Measurements from ENCODE around the gene PLCD3. TPM values are rescaled to one million over a fixed set of nuclear protein-coding genes. Genes with fewer than 3 reads are reported as not detected.

The PLCD3 gene
- total RNA-seq, 6 experiments from 2014 or later, result 77.2 to 112 (median 83.8) TPM

- H3K36me3 Mint-ChIP-seq (ENCODE audit: low read depth), result no peaks in the 10 kb centered on the region
- H3K27ac Mint-ChIP-seq, result peak within 1 kb of the TSS; percentile 68
- peak; percentile 100 for TF ChIP-seq CTCF (IDR thresholded peaks at IDR 0.05)
- peak within 1 kb of the TSS; percentile 88 for H3K4me3 Mint-ChIP-seq
- H3K9me3 Mint-ChIP-seq, result no peaks in the 10 kb centered on the region
- peak; percentile 96 for DNase-seq
- H3K4me1 Mint-ChIP-seq (ENCODE audit: low read depth), result peaks cover 24% of the 10 kb centered on the region
- H3K27me3 Mint-ChIP-seq (ENCODE audit: insufficient read depth), result peaks cover 1% of the 10 kb centered on the region; the same call in 1 of the 2 replicates
These were observed 3.1 kb upstream of the PLCD3 start, which contains the start of gene ACBD4 for GRCh38 chr17:45135192-45135977. TSS of gene ACBD4 (plus strand) at chr17:45135687. CDS start at chr17:45136145, 458 bp downstream.

- Mint-ChIP-seq H3K9me3 (no peaks in the 10 kb centered on the region), H3K4me3 (peak overlapping the region; percentile 92), H3K36me3 (ENCODE audit: low read depth) (no peaks in the 10 kb centered on the region), H3K27me3 (ENCODE audit: insufficient read depth) (no peaks in the 10 kb centered on the region), H3K4me1 (ENCODE audit: low read depth) (peaks cover 50% of the 10 kb centered on the region), H3K27ac (peak overlapping the region; percentile 94)
- DNase-seq, result peak; percentile 77
- TF ChIP-seq CTCF (IDR thresholded peaks at IDR 0.05), result peak; percentile 82
These were observed 503 bp upstream of the PLCD3 start for GRCh38 chr17:45132572-45133463.

- H3K36me3 Mint-ChIP-seq (ENCODE audit: low read depth), result no peaks in the 10 kb centered on the region
- H3K27me3 Mint-ChIP-seq (ENCODE audit: insufficient read depth), result no peaks in the 10 kb centered on the region
- H3K27ac Mint-ChIP-seq, result no peak overlapping the region
- no peak for DNase-seq
- TF ChIP-seq CTCF (IDR thresholded peaks at IDR 0.05), result peak; percentile 97
- H3K4me1 Mint-ChIP-seq (ENCODE audit: low read depth), result peaks cover 60% of the 10 kb centered on the region
- no peaks in the 10 kb centered on the region for H3K9me3 Mint-ChIP-seq
- peak overlapping the region; percentile 82 for H3K4me3 Mint-ChIP-seq
These were observed 547 bp downstream of the PLCD3 start for GRCh38 chr17:45131616-45132319.

GRCh38 chr17:45130681-45131615 is 1.4 kb downstream of the PLCD3 start:
- H3K4me1 Mint-ChIP-seq (ENCODE audit: low read depth), result peaks cover 56% of the 10 kb centered on the region
- DNase-seq, result no peak
- H3K27me3 Mint-ChIP-seq (ENCODE audit: insufficient read depth), result no peaks in the 10 kb centered on the region
- H3K4me3 Mint-ChIP-seq, result peak overlapping the region; percentile 82
- no peaks in the 10 kb centered on the region for H3K36me3 Mint-ChIP-seq (ENCODE audit: low read depth)
- H3K9me3 Mint-ChIP-seq, result no peaks in the 10 kb centered on the region
- TF ChIP-seq CTCF (IDR thresholded peaks at IDR 0.05), result no peak
- peak overlapping the region; percentile 47; the same call in 1 of the 2 replicates for H3K27ac Mint-ChIP-seq

Data from HFFc6 (cell line).